SK-N-SH treated with all-trans-retinoic acid at 6 μM for 48 hours (cell line): Measurements from ENCODE around the gene ZBTB17.

Source experiments
- ATAC-seq: fragments of 200-7000 bp; cut with Tn5 transposase; 3 replicates; pipeline ENCODE4 v1.9.1; 2020; ENCODE audit warnings: mild to moderate bottlenecking, moderate library complexity
- ARNTL ChIP-seq: fragments of 450-650 bp; formaldehyde crosslinking; IDR thresholded peaks from 2 replicates; pipeline ENCODE4 v1.5.0; 2020; ENCODE audit warnings: low read depth, mild to moderate bottlenecking, moderate library complexity, borderline replicate concordance
- BACH2 ChIP-seq: fragments of 250-450 bp; sonication (Bioruptor Pico); IDR thresholded peaks from 2 replicates; pipeline ENCODE4 v1.9.0; 2021; ENCODE audit warnings: mild to moderate bottlenecking, borderline replicate concordance
- CREB5 ChIP-seq: fragments of 250-450 bp; sonication (Bioruptor Pico); IDR thresholded peaks from 2 replicates; pipeline ENCODE4 v1.5.1; 2020; ENCODE audit warnings: low read depth, mild to moderate bottlenecking, moderate library complexity
- CSDC2 ChIP-seq: fragments of 250-450 bp; sonication (Bioruptor Pico); IDR thresholded peaks from 2 replicates; pipeline ENCODE4 v1.5.0; 2020; ENCODE audit warnings: mild to moderate bottlenecking, moderate library complexity
- ESRRG ChIP-seq: fragments of 250-450 bp; sonication (Bioruptor Pico); IDR thresholded peaks from 2 replicates; pipeline ENCODE4 v1.6.1; 2021; ENCODE audit warnings: mild to moderate bottlenecking
- GLIS3 ChIP-seq: fragments of 250-450 bp; sonication (Bioruptor Pico); IDR thresholded peaks from 2 replicates; pipeline ENCODE4 v1.5.0; 2020; ENCODE audit warnings: mild to moderate bottlenecking, moderate library complexity
- ISL1 ChIP-seq: fragments of 250-450 bp; sonication (Bioruptor Pico); IDR thresholded peaks from 2 replicates; pipeline ENCODE4 v2.1.2; 2022; ENCODE audit warnings: mild to moderate bottlenecking, moderate library complexity
- PATZ1 ChIP-seq: fragments of 250-450 bp; sonication (Bioruptor Pico); IDR thresholded peaks from 2 replicates; pipeline ENCODE4 v1.8.0; 2020; ENCODE audit warnings: mild to moderate bottlenecking, moderate library complexity, borderline replicate concordance
- POU6F1 ChIP-seq: fragments of 250-450 bp; sonication (Bioruptor Pico); IDR thresholded peaks from 2 replicates; pipeline ENCODE4 v1.8.0; 2021; ENCODE audit warnings: low read depth, mild to moderate bottlenecking, moderate library complexity, borderline replicate concordance
- PPARA ChIP-seq: fragments of 250-450 bp; sonication (Bioruptor Pico); IDR thresholded peaks from 2 replicates; pipeline ENCODE4 v1.5.0; 2020; ENCODE audit warnings: mild to moderate bottlenecking, borderline replicate concordance
- SNAI2 ChIP-seq: fragments of 250-450 bp; sonication (Bioruptor Pico); IDR thresholded peaks from 2 replicates; pipeline ENCODE4 v1.5.0; 2020; ENCODE audit warnings: mild to moderate bottlenecking, moderate library complexity
- ZC3H10 ChIP-seq: fragments of 250-450 bp; sonication (Bioruptor Pico); IDR thresholded peaks from 2 replicates; pipeline ENCODE4 v1.5.1; 2021; ENCODE audit warnings: mild to moderate bottlenecking, moderate library complexity
- ZFP3 ChIP-seq: fragments of 250-450 bp; sonication (Bioruptor Pico); IDR thresholded peaks from 2 replicates; pipeline ENCODE4 v1.5.0; 2020; ENCODE audit warnings: mild to moderate bottlenecking, moderate library complexity
- ZFP30 ChIP-seq: fragments of 450-650 bp; formaldehyde crosslinking; IDR thresholded peaks from 2 replicates; pipeline ENCODE4 v1.5.0; 2022; ENCODE audit warnings: mild to moderate bottlenecking, moderate library complexity
- ZNF70 ChIP-seq: fragments of 450-650 bp; formaldehyde crosslinking; IDR thresholded peaks from 2 replicates; pipeline ENCODE4 v1.5.0; 2020; ENCODE audit warnings: mild to moderate bottlenecking, moderate library complexity
- ZNF8 ChIP-seq: fragments of 450-650 bp; formaldehyde crosslinking; IDR thresholded peaks from 2 replicates; pipeline ENCODE4 v1.5.0; 2020; ENCODE audit warnings: mild to moderate bottlenecking, moderate library complexity
- TF ChIP-seq, protein P1 (sequence below): fragments of 250-450 bp; sonication (Bioruptor Pico); IDR thresholded peaks from 2 replicates; pipeline ENCODE4 v1.5.1; 2021; ENCODE audit warnings: mild to moderate bottlenecking, moderate library complexity
- TF ChIP-seq, protein P2 (sequence below): fragments of 250-450 bp; sonication (Bioruptor Pico); IDR thresholded peaks from 2 replicates; pipeline ENCODE4 v1.5.0; 2020; ENCODE audit warnings: mild to moderate bottlenecking, moderate library complexity

ZBTB17 gene

GRCh38 chr1:15994590-15995351, 18.9 kb upstream of the ZBTB17 start:
- TF ChIP-seq ESRRG (CRISPR knock-in tag) (no peak), ZNF70 (CRISPR knock-in tag) (no peak), BACH2 (CRISPR knock-in tag) (no peak), ZFP3 (CRISPR knock-in tag) (no peak), SNAI2 (CRISPR knock-in tag) (no peak), ZFP30 (CRISPR knock-in tag) (no peak), GLIS3 (CRISPR knock-in tag) (no peak), ARNTL (CRISPR knock-in tag) (no peak), ZNF8 (CRISPR knock-in tag) (no peak), CSDC2 (no peak), PATZ1 (CRISPR knock-in tag) (no peak), ZC3H10 (CRISPR knock-in tag) (no peak)
- TF ChIP-seq, protein P1, sequence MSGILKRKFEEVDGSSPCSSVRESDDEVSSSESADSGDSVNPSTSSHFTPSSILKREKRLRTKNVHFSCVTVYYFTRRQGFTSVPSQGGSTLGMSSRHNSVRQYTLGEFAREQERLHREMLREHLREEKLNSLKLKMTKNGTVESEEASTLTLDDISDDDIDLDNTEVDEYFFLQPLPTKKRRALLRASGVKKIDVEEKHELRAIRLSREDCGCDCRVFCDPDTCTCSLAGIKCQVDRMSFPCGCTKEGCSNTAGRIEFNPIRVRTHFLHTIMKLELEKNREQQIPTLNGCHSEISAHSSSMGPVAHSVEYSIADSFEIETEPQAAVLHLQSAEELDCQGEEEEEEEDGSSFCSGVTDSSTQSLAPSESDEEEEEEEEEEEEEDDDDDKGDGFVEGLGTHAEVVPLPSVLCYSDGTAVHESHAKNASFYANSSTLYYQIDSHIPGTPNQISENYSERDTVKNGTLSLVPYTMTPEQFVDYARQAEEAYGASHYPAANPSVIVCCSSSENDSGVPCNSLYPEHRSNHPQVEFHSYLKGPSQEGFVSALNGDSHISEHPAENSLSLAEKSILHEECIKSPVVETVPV = no peak
- TF ChIP-seq, protein P2, sequence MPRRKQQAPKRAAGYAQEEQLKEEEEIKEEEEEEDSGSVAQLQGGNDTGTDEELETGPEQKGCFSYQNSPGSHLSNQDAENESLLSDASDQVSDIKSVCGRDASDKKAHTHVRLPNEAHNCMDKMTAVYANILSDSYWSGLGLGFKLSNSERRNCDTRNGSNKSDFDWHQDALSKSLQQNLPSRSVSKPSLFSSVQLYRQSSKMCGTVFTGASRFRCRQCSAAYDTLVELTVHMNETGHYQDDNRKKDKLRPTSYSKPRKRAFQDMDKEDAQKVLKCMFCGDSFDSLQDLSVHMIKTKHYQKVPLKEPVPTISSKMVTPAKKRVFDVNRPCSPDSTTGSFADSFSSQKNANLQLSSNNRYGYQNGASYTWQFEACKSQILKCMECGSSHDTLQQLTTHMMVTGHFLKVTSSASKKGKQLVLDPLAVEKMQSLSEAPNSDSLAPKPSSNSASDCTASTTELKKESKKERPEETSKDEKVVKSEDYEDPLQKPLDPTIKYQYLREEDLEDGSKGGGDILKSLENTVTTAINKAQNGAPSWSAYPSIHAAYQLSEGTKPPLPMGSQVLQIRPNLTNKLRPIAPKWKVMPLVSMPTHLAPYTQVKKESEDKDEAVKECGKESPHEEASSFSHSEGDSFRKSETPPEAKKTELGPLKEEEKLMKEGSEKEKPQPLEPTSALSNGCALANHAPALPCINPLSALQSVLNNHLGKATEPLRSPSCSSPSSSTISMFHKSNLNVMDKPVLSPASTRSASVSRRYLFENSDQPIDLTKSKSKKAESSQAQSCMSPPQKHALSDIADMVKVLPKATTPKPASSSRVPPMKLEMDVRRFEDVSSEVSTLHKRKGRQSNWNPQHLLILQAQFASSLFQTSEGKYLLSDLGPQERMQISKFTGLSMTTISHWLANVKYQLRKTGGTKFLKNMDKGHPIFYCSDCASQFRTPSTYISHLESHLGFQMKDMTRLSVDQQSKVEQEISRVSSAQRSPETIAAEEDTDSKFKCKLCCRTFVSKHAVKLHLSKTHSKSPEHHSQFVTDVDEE (CRISPR knock-in tag) = no peak
- TF ChIP-seq, all 23 proteins: peak for 0
- ATAC-seq = peak; percentile 98

- ATAC-seq = peak; percentile 10
- no peak for TF ChIP-seq GLIS3 (CRISPR knock-in tag)
- no peak for TF ChIP-seq PPARA (CRISPR knock-in tag)
- no peak for TF ChIP-seq CREB5 (CRISPR knock-in tag)
- TF ChIP-seq, all 23 proteins: peak for 0
Observed at GRCh38 chr1:15994081-15994480, 18.2 kb upstream of the ZBTB17 start.

GRCh38 chr1:15993666-15994065, 17.8 kb upstream of the ZBTB17 start:
- ATAC-seq = no peak
- TF ChIP-seq POU6F1 (CRISPR knock-in tag) (no peak), CREB5 (CRISPR knock-in tag) (no peak), ARNTL (CRISPR knock-in tag) (no peak), GLIS3 (CRISPR knock-in tag) (no peak), ZNF70 (CRISPR knock-in tag) (no peak), ISL1 (CRISPR knock-in tag) (no peak), ZNF8 (CRISPR knock-in tag) (no peak)
